Spleen (tissue), 11 donors: ENCODE data around the gene CKAP2L. TPM values are rescaled to one million over a fixed set of nuclear protein-coding genes. Genes with fewer than 3 reads are reported as not detected.

Experiments used
- DNase-seq: peaks from one replicate; pipeline ENCODE4 v3.0.0-alpha.2; 2020
- H3K27ac ChIP-seq, 8 donors: fragments of 200-600 bp; sonication (generic) in 7 of 8; 1 replicate in 4 of 8; 2 replicates in 4 of 8; pipeline versions ENCODE4 v1.5.0 to v1.8.0; 2016 to 2021; ENCODE audit warnings: inconsistent platforms in 4 of 8, mild to moderate bottlenecking in 4 of 8, moderate library complexity in 1 of 8
- H3K27me3 ChIP-seq, 7 donors: fragments of 200-600 bp; sonication (generic) in 6 of 7; replicated peaks in 1 of 7; 1 replicate in 4 of 7; 2 replicates in 3 of 7; pipeline versions ENCODE4 v1.5.0 to v1.8.0; 2016 to 2021; ENCODE audit warnings: inconsistent platforms in 3 of 7, mild to moderate bottlenecking in 1 of 7
- H3K36me3 ChIP-seq, 6 donors: fragments of 200-600 bp; sonication (generic) in 5 of 6; 1 replicate in 4 of 6; 2 replicates in 2 of 6; pipeline versions ENCODE4 v1.5.0 to v1.8.0; 2016 to 2021; ENCODE audit warnings: inconsistent platforms in 2 of 6
- H3K4me1 ChIP-seq, 6 donors: fragments of 200-600 bp; sonication (generic) in 5 of 6; 1 replicate in 3 of 6; 2 replicates in 3 of 6; pipeline versions ENCODE4 v1.5.0 to v1.8.0; 2016 to 2021; ENCODE audit warnings: inconsistent platforms in 3 of 6
- H3K4me3 ChIP-seq, 8 donors: fragments of 200-600 bp; sonication (generic) in 7 of 8; 1 replicate in 4 of 8; 2 replicates in 4 of 8; pipeline versions ENCODE4 v1.5.0 to v1.8.0; 2016 to 2021; ENCODE audit warnings: inconsistent platforms in 4 of 8, mild to moderate bottlenecking in 4 of 8, moderate library complexity in 2 of 8
- H3K9me3 ChIP-seq, 8 donors: fragments of 200-600 bp; sonication (generic) in 7 of 8; 1 replicate in 4 of 8; 2 replicates in 4 of 8; pipeline versions ENCODE4 v1.5.0 to v1.8.0; 2016 to 2021; ENCODE audit warnings: inconsistent platforms in 4 of 8
- CTCF ChIP-seq, 11 experiments: fragments of 200-600 bp in 7 of 11; fragments of 450-650 bp in 4 of 11; sonication (generic) in 4 of 11; IDR thresholded peaks in 8 of 11; conservative IDR thresholded peaks in 3 of 11; 1 replicate in 7 of 11; 2 replicates in 4 of 11; pipeline versions ENCODE4 v1.4.0 to v1.8.0; 2016 to 2021; ENCODE audit warnings: antibody characterized with exemption in 11 of 11, inconsistent platforms in 4 of 11, mild to moderate bottlenecking in 1 of 11
- POLR2A ChIP-seq, 3 donors: fragments of 450-650 bp; IDR thresholded peaks; one replicate each; pipeline ENCODE4 v1.5.1; 2017; ENCODE audit warnings: antibody characterized with exemption in 3 of 3, mild to moderate bottlenecking in 1 of 3
- POLR2AphosphoS5 ChIP-seq, 3 donors: sonication (generic); formaldehyde crosslinking; IDR thresholded peaks; one replicate each; pipeline ENCODE4 v1.5.1; 2017; ENCODE audit warnings: antibody characterized with exemption in 3 of 3
- WGBS, 5 donors: extraction: QIAGEN DNeasy Blood & Tissue Kit in 3 of 5; methylation state at CpG; one replicate each; pipeline versions ENCODE4 v1.1.5 to v1.1.7; 2013 to 2018; 5-methylcytosine and 5-hydroxymethylcytosine counted together
- intact Hi-C: fragments of 100-400 bp; cut with DNase I; formaldehyde crosslinking; loops from one replicate; pipeline ENCODE4 v1.15.0; 2023; ENCODE audit warnings: low total_unique reads
- polyA plus RNA-seq, 3 donors: library from polyadenylated mRNA; stranded (reverse); fragments of 200-250 nt; gene quantifications; one replicate each; pipeline ENCODE4 v1.2.1, GENCODE V29; 2013
- total RNA-seq, 7 donors: library from RNA; depleted of rRNA in 3 of 7; stranded (reverse); fragments of >200 nt in 3 of 7; fragmentation: NEBNext Ultra II Directional in 4 of 7; extraction: Animal tissue kit (Norgen Biotek cat#: 25700) in 4 of 7; gene quantifications; one replicate each; pipeline versions ENCODE4 v1.1.0 to v1.2.1, GENCODE V29; 2016 to 2021
- donor health status: healthy with polysubstance abuse.
- donor health status: DM: no; HTN: no; CAD: no; lungs with moderate emphysema.
- donor health status: DM: no; HTN: no; CAD: no.
- donor health status: Bipolar disorder and iron deficiency.
- donor health status: healthy.
- donor health status: DM: no; HTN: no; CAD: no.
- donor health status: DM: yes; HTN: yes; CAD: no.

The CKAP2L gene
- total and polyA plus RNA-seq, 10 donors, result 0.20 to 3.5 (median 1.5) TPM

- no peak for TF ChIP-seq POLR2A (IDR thresholded peaks at IDR 0.05)
- no peak for TF ChIP-seq POLR2AphosphoS5 (IDR thresholded peaks at IDR 0.05)
- TF ChIP-seq CTCF (IDR thresholded peaks at IDR 0.05 in 8 of 11, conservative IDR thresholded peaks at IDR 0.05 in 3 of 11), result no peak
- WGBS, 5 donors, result 46 to 66% (median 59%) methylated on average over 14 of the region's 14 CpGs
- H3K27ac ChIP-seq, result peak overlapping the region in 4 of 8 donors; percentile 41 to 59 (median 52)
These were observed 48.2 kb upstream of the CKAP2L start for GRCh38 chr2:112812318-112813267.

GRCh38 chr2:112811841-112812306, 47.5 kb upstream of the CKAP2L start:
- 19 to 34% (median 25%) methylated on average over 7 of the region's 7 CpGs for WGBS, 5 donors
- Histone ChIP-seq H3K27me3 (no peaks in the 10 kb centered on the region), H3K4me1 (peaks cover 12 to 42% (median 26%) of the 10 kb centered on the region in 6 donors), H3K36me3 (no peaks in the 10 kb centered on the region), H3K27ac (peak overlapping the region in 6 of 8 donors; percentile 23 to 59 (median 48)), H3K4me3 (no peak overlapping the region), H3K9me3 (peaks cover 0 to 14% (median 7%) of the 10 kb centered on the region in 8 donors)
- no peak for DNase-seq
- TF ChIP-seq CTCF (IDR thresholded peaks at IDR 0.05 in 8 of 11, conservative IDR thresholded peaks at IDR 0.05 in 3 of 11) (no peak), POLR2AphosphoS5 (IDR thresholded peaks at IDR 0.05) (peak in 1 of 3 donors; percentile 77)
- intact Hi-C loops, result no loop called here

More at GRCh38 chr2:112812318-112813267, 48.2 kb upstream of the CKAP2L start:
- Histone ChIP-seq H3K27me3 (no peaks in the 10 kb centered on the region), H3K4me3 (no peak overlapping the region), H3K9me3 (peaks cover 0 to 6% (median 2%) of the 10 kb centered on the region in 8 donors), H3K36me3 (no peaks in the 10 kb centered on the region), H3K4me1 (peaks cover 12 to 42% (median 26%) of the 10 kb centered on the region in 6 donors)
- intact Hi-C loops, result no loop called here
- no peak for DNase-seq

- intact Hi-C loops, result no loop called here
- H3K36me3 ChIP-seq, result no peaks in the 10 kb centered on the region
- peak overlapping the region in 6 of 8 donors; percentile 23 to 59 (median 48) for H3K27ac ChIP-seq
- TF ChIP-seq POLR2A (IDR thresholded peaks at IDR 0.05), result no peak
- no peak for TF ChIP-seq POLR2AphosphoS5 (IDR thresholded peaks at IDR 0.05)
- TF ChIP-seq CTCF (IDR thresholded peaks at IDR 0.05 in 8 of 11, conservative IDR thresholded peaks at IDR 0.05 in 3 of 11), result no peak
- DNase-seq, result no peak
- no peak overlapping the region for H3K4me3 ChIP-seq
- peaks cover 0 to 16% (median 7%) of the 10 kb centered on the region in 8 donors for H3K9me3 ChIP-seq
- WGBS, 5 donors, result 65 to 78% (median 74%) methylated on average over 3 of the region's 3 CpGs
- H3K4me1 ChIP-seq, result peaks cover 12 to 42% (median 26%) of the 10 kb centered on the region in 6 donors
- H3K27me3 ChIP-seq, result no peaks in the 10 kb centered on the region
These were observed 46.9 kb upstream of the CKAP2L start for GRCh38 chr2:112811276-112811831.

- H3K36me3 ChIP-seq, result no peaks in the 10 kb centered on the region
- H3K9me3 ChIP-seq, result peaks cover 0 to 16% (median 7%) of the 10 kb centered on the region in 8 donors
- intact Hi-C loops, result no loop called here
- peaks cover 12 to 39% (median 26%) of the 10 kb centered on the region in 6 donors for H3K4me1 ChIP-seq
- H3K27me3 ChIP-seq, result no peaks in the 10 kb centered on the region
- no peak overlapping the region for H3K4me3 ChIP-seq
- TF ChIP-seq POLR2AphosphoS5 (IDR thresholded peaks at IDR 0.05), result no peak
- TF ChIP-seq POLR2A (IDR thresholded peaks at IDR 0.05), result no peak
- no peak for TF ChIP-seq CTCF (IDR thresholded peaks at IDR 0.05 in 8 of 11, conservative IDR thresholded peaks at IDR 0.05 in 3 of 11)
- H3K27ac ChIP-seq, result no peak overlapping the region
- no peak for DNase-seq
These were observed 44.7 kb upstream of the CKAP2L start for GRCh38 chr2:112809112-112809511.
